ENCODE measurements around the gene OLFM3.

Gene OLFM3

DNA sequence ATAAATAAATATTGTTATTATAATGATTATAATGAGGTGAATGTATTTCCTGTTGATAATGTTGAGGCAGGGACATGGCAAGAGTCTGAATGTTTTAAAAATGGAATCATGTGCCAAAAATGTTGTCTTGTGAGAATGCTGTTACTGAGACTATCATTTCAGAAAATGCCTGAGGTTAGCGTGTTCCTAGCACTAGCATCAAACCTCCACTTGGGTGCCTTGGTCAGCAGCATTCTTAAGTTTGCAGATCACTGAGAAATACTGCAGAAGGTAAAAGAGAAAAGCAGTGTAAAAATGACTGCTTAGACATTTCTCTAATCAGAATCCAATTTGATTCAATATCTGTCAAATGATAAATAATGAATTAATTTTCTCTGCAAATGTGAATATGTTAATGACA lies 50.8 kb downstream of the OLFM3 start:
- DNase-seq (ENCODE audit: low read depth, low spot score), result no peak

DNA sequence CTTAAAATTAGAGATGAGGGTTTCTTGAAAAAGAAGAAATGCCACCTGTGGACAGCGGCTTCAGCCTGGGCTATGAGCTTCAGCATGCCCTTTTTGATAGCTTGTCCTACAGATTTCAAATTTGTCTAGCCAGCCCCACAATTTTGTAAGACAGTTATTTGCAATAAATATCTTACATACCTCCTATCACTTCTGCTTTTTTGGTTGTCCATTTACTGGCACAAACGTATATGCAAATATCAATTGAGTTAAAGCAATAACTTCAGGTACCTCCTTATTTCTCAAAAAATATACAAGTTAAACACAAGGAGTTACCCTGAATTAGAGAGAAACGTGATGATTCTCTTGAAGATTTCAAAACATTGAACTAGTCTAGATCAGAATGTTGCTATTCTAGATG lies 53.5 kb downstream of the OLFM3 start:
- DNase-seq (ENCODE audit: low read depth, low spot score), result no peak

- no peak for DNase-seq (ENCODE audit: low read depth, low spot score)
These were observed 54.1 kb downstream of the OLFM3 start for GRCh38 chr1:101942516-101943193.

DNA sequence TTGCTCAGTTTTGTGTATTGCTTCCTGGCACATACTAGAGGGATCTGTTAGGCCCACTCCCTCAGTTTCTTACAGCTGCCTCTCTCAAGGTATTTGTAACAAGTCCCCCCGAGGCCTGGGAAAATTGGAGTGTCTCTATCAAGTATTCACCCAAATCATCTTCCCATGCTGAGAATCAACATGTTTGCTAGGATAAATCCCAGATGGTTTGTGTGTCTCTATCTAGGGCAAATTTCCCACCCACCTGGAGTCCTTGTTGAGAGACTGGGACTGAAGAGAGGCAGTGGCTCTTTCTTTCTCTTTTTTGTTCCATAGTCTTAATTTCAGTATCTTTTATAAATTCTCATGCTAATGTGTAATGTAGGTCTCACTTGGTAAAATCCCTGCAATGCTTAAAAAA lies 58.0 kb downstream of the OLFM3 start:
- DNase-seq (ENCODE audit: low read depth, low spot score), result no peak

DNA sequence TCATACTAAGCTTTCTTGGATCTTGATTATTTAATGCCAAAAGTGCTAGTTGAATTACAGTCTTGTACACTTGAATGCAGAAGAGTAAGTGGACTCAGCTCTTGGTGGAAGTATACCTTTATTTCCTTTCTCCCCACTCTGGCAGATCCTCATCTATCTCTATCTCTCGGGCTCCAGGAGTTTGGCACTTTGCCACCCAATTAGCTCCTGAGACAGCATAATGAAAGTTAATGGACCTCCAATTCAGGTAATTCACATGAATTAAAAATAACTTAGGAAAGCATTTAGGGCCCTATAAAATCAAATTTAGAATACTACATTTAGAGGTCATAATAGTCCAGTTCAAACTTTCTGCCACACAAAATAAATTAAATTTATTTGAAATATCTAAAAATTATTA lies 67.4 kb downstream of the OLFM3 start:
- no peak for DNase-seq (ENCODE audit: low read depth, low spot score)

DNA sequence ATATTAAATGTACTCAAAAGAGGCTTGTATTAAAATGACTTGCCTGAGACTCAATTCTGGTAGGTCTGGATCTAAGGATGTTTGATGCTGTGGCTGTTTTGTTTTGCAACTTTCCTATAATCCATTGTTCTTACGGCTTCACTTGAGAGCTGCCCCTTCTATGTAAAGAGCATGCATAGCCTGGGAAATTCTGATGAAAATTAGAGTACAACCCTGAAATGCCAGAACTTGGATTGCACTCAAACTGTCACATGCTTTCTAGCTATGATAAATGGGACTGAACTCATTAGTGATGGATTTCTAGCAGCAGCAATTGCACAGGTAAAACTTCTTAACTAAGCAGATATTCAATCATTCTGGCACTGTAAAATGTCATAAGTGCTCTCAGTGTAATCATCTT lies 67.9 kb downstream of the OLFM3 start:
- no peak for DNase-seq (ENCODE audit: low read depth, low spot score)

- no peak for DNase-seq (ENCODE audit: low read depth, low spot score)
These were observed 72.0 kb downstream of the OLFM3 start for GRCh38 chr1:101924700-101925099.

DNA sequence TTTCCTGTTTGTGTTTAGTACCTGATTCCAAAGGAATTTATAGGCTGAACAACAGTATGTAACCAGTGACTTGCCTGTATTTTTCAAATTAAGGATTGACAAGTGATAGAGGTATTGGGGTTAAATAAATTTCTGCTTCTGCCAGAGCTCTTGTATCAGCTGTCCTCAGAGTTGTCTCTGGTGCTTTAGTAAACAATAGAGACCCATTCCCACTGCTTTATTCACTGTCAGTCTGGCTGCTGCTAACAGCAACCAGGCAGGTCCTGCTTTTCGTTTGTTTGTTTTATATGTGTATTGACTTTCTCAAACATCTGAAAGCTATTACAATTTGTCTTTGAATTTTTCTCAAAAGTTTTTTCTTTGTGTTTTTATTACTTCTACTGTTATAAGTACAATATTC lies 76.1 kb downstream of the OLFM3 start:
- DNase-seq (ENCODE audit: low read depth, low spot score), result no peak

DNA sequence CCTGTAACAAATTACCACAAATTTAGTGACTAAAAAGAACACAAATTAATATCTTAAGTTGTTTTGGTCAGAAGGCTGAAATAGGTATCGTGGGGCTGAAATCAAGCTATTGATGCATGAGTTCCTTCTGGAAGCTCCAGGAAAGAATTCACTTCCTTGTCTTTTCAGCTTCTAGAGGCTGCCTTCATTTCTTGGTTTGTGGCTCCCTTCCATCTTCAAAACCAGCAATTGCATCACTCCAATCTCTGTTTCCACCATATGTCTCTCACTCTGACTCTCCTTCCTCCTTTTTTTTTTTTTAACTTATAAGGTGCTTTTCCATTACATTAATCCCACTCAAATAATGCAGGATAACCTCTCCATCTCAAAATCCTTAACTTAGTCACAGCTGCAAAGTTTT lies 78.4 kb downstream of the OLFM3 start:
- DNase-seq (ENCODE audit: low read depth, low spot score), result no peak

DNA sequence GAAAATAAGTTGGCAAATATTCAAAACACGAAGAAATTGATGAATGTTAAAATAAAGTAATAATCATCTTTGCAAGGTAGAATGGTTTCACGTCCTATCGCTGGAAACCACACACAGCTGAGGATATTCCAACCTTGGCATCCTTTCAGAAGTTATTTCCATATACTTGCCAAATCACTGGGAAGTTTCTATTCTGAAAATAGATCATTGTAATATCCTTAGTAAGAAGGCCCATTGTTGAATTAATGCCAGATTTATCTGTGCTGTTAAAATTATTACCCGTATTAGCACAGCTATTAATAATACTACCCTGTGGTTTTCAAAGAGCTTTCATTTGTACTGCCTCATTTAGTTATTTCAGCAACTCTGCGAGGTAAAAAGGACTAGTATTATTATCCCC lies 81.1 kb downstream of the OLFM3 start:
- no peak for DNase-seq (ENCODE audit: low read depth, low spot score)

- no peak for DNase-seq (ENCODE audit: low read depth, low spot score)
These were observed 82.1 kb downstream of the OLFM3 start for GRCh38 chr1:101914473-101915242.

- no peak for DNase-seq (ENCODE audit: low read depth, low spot score)
These were observed 84.8 kb downstream of the OLFM3 start for GRCh38 chr1:101911894-101912293.

GRCh38 chr1:101908980-101909379 lies 87.7 kb downstream of the OLFM3 start:
- DNase-seq (ENCODE audit: low read depth, low spot score), result no peak

GRCh38 chr1:101907264-101907663 lies 89.5 kb downstream of the OLFM3 start:
- no peak for DNase-seq (ENCODE audit: low read depth, low spot score)

DNA sequence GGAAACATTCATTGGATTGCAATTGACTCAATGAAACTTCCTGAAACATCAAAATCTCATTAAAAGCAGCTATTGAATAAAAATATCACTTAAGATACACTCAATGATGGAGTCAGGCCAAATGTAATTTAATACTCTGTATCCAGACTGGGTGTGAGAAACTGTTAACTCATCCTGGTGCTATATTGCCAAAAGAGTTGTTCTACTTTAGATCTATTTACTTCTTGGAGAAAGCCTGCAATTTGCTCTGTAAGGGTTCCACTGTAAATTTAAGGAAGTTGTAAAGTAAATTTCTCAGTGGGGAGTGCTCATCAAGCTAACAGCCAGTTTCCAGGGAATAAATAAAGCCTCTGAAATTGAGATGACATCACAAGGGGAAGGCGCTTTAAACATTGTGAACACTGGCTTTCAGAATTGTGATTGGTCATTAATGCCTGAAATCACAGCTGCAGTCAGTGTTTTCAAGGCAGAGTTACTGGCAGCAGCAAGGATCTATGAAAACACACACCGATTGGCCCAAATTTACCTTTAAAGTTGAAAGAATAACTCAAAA lies 91.4 kb downstream of the OLFM3 start:
- DNase-seq (ENCODE audit: low read depth, low spot score), result no peak

DNA sequence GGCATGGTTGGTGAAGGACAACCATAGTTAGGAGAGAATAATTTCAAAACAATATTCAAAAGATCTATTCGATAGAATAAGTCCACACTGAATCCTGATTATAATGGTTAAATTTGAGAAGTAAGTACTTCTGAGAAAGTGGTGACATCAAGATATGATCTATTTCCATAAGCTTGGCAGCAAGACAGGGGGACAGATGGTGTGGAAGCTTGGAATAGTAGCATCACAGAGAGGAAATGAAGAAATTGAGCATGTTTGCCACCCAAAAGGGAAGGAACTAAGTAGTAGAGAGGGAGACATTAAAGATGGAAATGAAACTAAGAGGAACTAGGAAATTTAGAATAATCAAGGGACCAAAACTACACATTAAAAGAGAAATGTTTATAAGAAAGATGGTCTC lies 94.5 kb downstream of the OLFM3 start:
- no peak for DNase-seq (ENCODE audit: low read depth, low spot score)

DNA sequence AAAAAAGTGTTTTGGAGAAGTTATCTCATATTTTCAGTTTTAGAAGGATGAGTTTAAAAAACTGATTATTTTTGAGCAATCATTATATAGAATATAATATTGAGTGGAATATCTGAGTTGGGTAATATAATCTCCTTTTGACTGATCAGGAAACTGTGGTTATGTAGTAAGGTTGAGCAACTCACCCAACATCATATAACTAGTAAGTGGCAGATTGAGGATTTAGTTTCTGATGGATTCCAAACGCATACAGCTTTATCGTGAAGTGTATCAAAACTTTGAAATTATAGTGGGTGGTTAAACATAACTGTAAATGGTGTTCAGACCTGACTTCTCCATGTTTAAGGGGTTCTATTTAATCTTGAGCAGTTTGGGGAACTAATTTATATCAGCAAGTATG lies 98.6 kb downstream of the OLFM3 start:
- no peak for DNase-seq (ENCODE audit: low read depth, low spot score)

DNA sequence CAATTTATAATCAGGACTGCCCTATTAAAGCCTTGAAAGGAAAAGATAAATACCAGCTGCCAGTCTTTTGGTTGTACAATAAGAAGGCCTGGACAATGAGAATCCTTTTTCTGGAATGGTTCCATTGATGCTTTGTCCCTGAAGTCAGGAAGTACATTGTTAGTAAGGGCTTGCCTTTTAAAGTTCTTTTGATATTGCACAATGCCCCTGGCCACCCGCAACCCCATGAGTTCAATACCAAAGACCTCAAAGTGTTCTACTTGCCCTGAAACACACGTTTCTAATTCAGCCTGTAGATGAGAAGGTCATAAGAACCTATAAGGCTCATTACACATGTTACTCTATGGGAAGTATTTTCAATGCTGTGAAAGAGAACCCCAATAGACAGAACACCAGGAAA lies 112.1 kb downstream of the OLFM3 start:
- no peak for DNase-seq (ENCODE audit: low read depth, low spot score)

DNA sequence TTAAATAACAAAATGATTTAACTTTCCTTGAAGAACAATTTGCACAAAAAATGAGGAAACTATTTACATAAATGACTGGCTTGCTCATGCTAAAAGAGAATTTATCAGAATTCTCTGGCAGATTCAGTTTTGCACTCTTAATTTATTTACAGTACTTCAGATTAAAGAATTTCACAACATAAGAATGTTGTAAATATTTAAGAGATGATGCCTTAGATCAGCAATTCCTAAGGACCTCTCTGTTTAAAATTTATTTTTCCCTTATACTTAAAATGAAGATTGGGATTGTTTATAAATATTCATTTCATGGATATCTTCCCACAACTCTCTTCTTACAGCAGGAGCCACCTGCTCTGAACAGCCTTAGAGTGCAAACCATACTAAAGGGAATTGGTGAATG lies 120.8 kb downstream of the OLFM3 start:
- no peak for DNase-seq (ENCODE audit: low read depth, low spot score)

DNA sequence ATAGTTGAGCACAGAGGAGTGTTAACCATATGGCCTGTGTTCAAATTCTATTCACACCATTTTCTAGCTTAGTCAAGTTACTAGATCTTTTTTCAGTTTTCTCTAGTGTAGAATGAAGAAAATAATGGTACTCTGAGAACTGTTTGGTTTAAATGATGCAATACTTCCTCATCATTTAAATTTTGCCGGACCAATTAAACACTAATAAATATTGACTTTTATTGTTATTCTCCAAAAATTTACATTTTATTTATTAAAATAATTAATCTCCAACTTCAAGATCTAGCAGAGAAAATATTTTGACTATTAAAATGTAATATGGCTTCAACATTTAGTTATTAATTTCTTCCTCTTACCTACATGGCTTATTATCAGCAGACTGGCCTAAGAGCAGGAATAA lies 123.1 kb downstream of the OLFM3 start:
- DNase-seq (ENCODE audit: low read depth, low spot score), result no peak

- DNase-seq (ENCODE audit: low read depth, low spot score), result no peak
These were observed 136.8 kb downstream of the OLFM3 start for GRCh38 chr1:101859941-101860340.

GRCh38 chr1:101854271-101854670 lies 142.5 kb downstream of the OLFM3 start:
- no peak for DNase-seq (ENCODE audit: low read depth, low spot score)

DNA sequence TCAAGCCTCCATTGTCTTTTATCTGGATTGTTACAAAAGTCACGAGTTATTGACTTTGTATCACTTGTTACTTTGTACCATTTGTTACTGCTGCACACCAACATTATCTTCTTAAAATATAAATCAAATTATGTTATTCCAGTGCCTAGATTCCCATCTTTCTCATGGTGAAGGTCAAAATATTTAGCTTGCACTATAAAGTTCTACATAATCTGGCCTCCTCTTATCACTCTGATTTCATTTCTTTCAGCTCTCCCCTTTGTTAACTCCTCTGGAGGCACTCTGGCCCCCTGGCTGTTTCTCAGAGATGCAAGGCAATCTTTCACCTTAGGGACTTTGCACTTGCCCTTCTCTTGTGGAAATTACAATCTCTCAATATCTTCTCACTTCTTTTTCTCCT lies 143.8 kb downstream of the OLFM3 start:
- DNase-seq (ENCODE audit: low read depth, low spot score), result no peak

Data from brain pericyte (primary cell).